GM19035 (cell line): Measurements from ENCODE around the gene MRPL49.

Experiments
- ATAC-seq: cut with Tn5 transposase; IDR thresholded peaks from one replicate; pipeline ENCODE4 v1.9.1; 2021; ENCODE audit not compliant: unreplicated experiment

MRPL49 gene

GRCh38 chr11:65121865-65122696, at the start of gene MRPL49, which contains the start of gene FAU:
Gene MRPL49 (plus strand): TSS chr11:65122321. CDS start chr11:65122347, 26 bp downstream.
Gene FAU (minus strand): TSS chr11:65122134. CDS start chr11:65121813, 321 bp downstream.
- peak; percentile 61 for ATAC-seq

- ATAC-seq = no peak
Measured at GRCh38 chr11:65072631-65072966, 49.5 kb upstream of the MRPL49 start.

- no peak for ATAC-seq
Measured at GRCh38 chr11:65077451-65077850, 44.7 kb upstream of the MRPL49 start.

- no peak for ATAC-seq
Measured at GRCh38 chr11:65078151-65078550, 44.0 kb upstream of the MRPL49 start.

- ATAC-seq = no peak
Measured at GRCh38 chr11:65078786-65079342, 43.3 kb upstream of the MRPL49 start.

- ATAC-seq = peak; percentile 18
Measured at GRCh38 chr11:65083134-65083833, 38.8 kb upstream of the MRPL49 start.

GRCh38 chr11:65083834-65084597, 38.1 kb upstream of the MRPL49 start, which contains the start of the genes CDCA5 and ZFPL1:
Gene CDCA5 (minus strand): TSS chr11:65084040. CDS start chr11:65083978, 62 bp downstream.
Gene ZFPL1 (plus strand): TSS chr11:65084222. CDS start chr11:65084699, 477 bp downstream.
- peak; percentile 88 for ATAC-seq

- ATAC-seq = peak; percentile 6
Measured at GRCh38 chr11:65084598-65085375, 37.3 kb upstream of the MRPL49 start.

GRCh38 chr11:65085446-65085845, 36.7 kb upstream of the MRPL49 start:
- no peak for ATAC-seq

GRCh38 chr11:65086809-65087208, 35.3 kb upstream of the MRPL49 start:
- no peak for ATAC-seq

- ATAC-seq = no peak
Measured at GRCh38 chr11:65087216-65087615, 34.9 kb upstream of the MRPL49 start.

GRCh38 chr11:65087827-65088226, 34.3 kb upstream of the MRPL49 start:
- no peak for ATAC-seq

- no peak for ATAC-seq
Measured at GRCh38 chr11:65089621-65090020, 32.5 kb upstream of the MRPL49 start.

- ATAC-seq = no peak
Measured at GRCh38 chr11:65090628-65091027, 31.5 kb upstream of the MRPL49 start.

GRCh38 chr11:65095427-65095826, 26.7 kb upstream of the MRPL49 start:
- ATAC-seq = no peak

- peak; percentile 82 for ATAC-seq
Measured at GRCh38 chr11:65095974-65096806, 25.9 kb upstream of the MRPL49 start, which contains the start of gene VPS51. Gene VPS51 (plus strand): TSS chr11:65096214. CDS start chr11:65096251, 37 bp downstream.

- no peak for ATAC-seq
Measured at GRCh38 chr11:65096926-65097325, 25.2 kb upstream of the MRPL49 start.

- no peak for ATAC-seq
Measured at GRCh38 chr11:65100674-65101350, 21.3 kb upstream of the MRPL49 start.
